Thyroid gland (tissue), 4 donors: ENCODE data around the gene LTF.

Experiments used
- CTCF ChIP-seq, 6 experiments: fragments of 200-600 bp in 3 of 6; fragments of 450-650 bp in 3 of 6; sonication (generic) in 3 of 6; IDR thresholded peaks; one replicate each; pipeline ENCODE4 v1.5.1; 2016 to 2019; ENCODE audit warnings: antibody characterized with exemption in 6 of 6, mild to moderate bottlenecking in 2 of 6, inconsistent platforms in 1 of 6, moderate library complexity in 1 of 6
- POLR2A ChIP-seq, 2 donors: fragments of 450-650 bp; IDR thresholded peaks; one replicate each; pipeline ENCODE4 v1.6.1; 2017; ENCODE audit warnings: antibody characterized with exemption in 2 of 2, mild to moderate bottlenecking in 2 of 2, moderate library complexity in 1 of 2

- TF ChIP-seq POLR2A (IDR thresholded peaks at IDR 0.05) (no peak), CTCF (IDR thresholded peaks at IDR 0.05) (no peak)
Observed at GRCh38 chr3:46454606-46455005, 10.1 kb downstream of the LTF start.
